Thoracic aorta (tissue), 2 donors: ENCODE results near the gene ALG13. TPM values are rescaled to one million over a fixed set of nuclear protein-coding genes. Genes with fewer than 3 reads are reported as not detected.
"Not testable (repeated sequence)": the region's sequence is repeated elsewhere in the genome, so short reads cannot be mapped to it uniquely, and the experiment has no call there.

Source experiments
- ATAC-seq: fragments of 150-250 bp; one replicate; pipeline ENCODE4 v1.8.0; 2017; ENCODE audit warnings: low read depth; ENCODE audit not compliant: insufficient number of reproducible peaks, low FRiP score
- DNase-seq: peaks from one replicate; pipeline ENCODE4 v3.0.0-alpha.2; 2020; ENCODE audit warnings: low spot score
- H3K27ac ChIP-seq, 2 donors: fragments of 200-600 bp; sonication (generic); 1 replicate in 1 of 2; 2 replicates in 1 of 2; pipeline ENCODE4 v1.5.1; 2016; ENCODE audit warnings: mild to moderate bottlenecking in 2 of 2, moderate library complexity in 2 of 2
- H3K27me3 ChIP-seq: fragments of 200-600 bp; sonication (generic); replicated peaks from 2 replicates; pipeline ENCODE4 v1.6.0; 2016; ENCODE audit warnings: mild to moderate bottlenecking; ENCODE audit not compliant: insufficient read depth
- H3K36me3 ChIP-seq: fragments of 200-600 bp; sonication (generic); one replicate; pipeline ENCODE4 v1.5.1; 2016
- H3K4me1 ChIP-seq, 2 donors: fragments of 200-600 bp; sonication (generic); 1 replicate in 1 of 2; 2 replicates in 1 of 2; pipeline versions ENCODE4 v1.5.1 to v1.6.0; 2016; ENCODE audit warnings: low read depth in 2 of 2, mild to moderate bottlenecking in 1 of 2; ENCODE audit not compliant: control insufficient read depth in 1 of 2
- H3K4me3 ChIP-seq: fragments of 200-600 bp; sonication (generic); 2 replicates; pipeline ENCODE4 v1.5.1; 2016; ENCODE audit warnings: mild to moderate bottlenecking
- H3K9me3 ChIP-seq: fragments of 200-600 bp; sonication (generic); 2 replicates; pipeline ENCODE4 v1.5.1; 2016
- total RNA-seq, 2 donors: library from RNA; depleted of rRNA; stranded (reverse); fragments of >200 nt; gene quantifications; one replicate each; pipeline versions ENCODE4 v1.1.0 to v1.2.3, GENCODE V29; 2016
- TF ChIP-seq, protein P1 (sequence below): fragments of 200-600 bp; sonication (generic); IDR thresholded peaks from one replicate; pipeline ENCODE4 v1.5.1; 2019; ENCODE audit warnings: antibody characterized with exemption

The ALG13 gene
- total RNA-seq, 2 donors from 2014 or later: 43.3 to 75.0 TPM

DNA sequence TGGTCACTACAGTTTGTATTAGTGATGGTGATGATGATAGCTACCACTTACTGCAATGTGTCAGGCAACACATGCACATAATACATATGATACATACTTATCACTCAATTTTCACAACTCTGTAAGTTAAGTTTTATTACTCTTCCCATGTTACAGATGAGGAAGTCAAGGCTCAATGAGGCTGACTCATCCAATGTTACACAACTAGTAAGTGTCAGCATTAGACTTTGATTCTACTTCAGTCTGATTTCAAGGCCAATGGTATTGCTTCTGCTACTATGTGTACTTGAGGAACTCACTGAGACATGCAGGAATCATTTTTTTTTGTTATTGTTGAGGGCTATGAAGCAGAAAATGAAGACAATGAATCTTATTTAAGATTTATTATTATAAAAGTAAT is 98.6 kb downstream of the ALG13 start:
- DNase-seq (no peak), ATAC-seq (no peak)
- Histone ChIP-seq H3K4me3 (no peak overlapping the region), H3K27me3 (no peaks in the 10 kb centered on the region), H3K4me1 (no peaks in the 10 kb centered on the region), H3K27ac (no peak overlapping the region), H3K36me3 (no peaks in the 10 kb centered on the region), H3K9me3 (no peaks in the 10 kb centered on the region)
- TF ChIP-seq, protein P1, sequence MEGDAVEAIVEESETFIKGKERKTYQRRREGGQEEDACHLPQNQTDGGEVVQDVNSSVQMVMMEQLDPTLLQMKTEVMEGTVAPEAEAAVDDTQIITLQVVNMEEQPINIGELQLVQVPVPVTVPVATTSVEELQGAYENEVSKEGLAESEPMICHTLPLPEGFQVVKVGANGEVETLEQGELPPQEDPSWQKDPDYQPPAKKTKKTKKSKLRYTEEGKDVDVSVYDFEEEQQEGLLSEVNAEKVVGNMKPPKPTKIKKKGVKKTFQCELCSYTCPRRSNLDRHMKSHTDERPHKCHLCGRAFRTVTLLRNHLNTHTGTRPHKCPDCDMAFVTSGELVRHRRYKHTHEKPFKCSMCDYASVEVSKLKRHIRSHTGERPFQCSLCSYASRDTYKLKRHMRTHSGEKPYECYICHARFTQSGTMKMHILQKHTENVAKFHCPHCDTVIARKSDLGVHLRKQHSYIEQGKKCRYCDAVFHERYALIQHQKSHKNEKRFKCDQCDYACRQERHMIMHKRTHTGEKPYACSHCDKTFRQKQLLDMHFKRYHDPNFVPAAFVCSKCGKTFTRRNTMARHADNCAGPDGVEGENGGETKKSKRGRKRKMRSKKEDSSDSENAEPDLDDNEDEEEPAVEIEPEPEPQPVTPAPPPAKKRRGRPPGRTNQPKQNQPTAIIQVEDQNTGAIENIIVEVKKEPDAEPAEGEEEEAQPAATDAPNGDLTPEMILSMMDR: no peak

DNA sequence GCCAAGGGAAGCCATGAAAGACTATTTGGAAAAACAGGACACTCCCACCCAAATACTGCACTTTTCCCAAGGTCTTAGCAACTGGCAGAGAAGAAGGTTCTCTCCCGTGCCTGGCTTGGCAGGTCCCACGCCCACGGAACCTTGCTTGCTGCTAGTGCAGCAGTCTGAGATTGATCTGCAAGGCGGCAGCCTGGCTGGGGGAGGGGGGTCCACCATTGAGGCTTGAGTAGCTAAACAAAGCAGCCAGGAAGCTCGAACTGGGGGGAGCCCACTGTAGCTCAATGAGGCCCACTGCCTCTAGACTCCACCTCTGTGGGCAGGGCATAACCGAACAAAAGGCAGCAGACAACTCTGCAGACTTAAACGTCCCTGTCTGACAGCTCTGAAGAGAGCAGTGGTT is 103.7 kb downstream of the ALG13 start:
- no peak for ATAC-seq
- H3K4me1 ChIP-seq: no peaks in the 10 kb centered on the region
- H3K36me3 ChIP-seq: no peaks in the 10 kb centered on the region
- no peak overlapping the region for H3K4me3 ChIP-seq
- no peaks in the 10 kb centered on the region for H3K27me3 ChIP-seq
- TF ChIP-seq, protein P1: no peak
- DNase-seq: no peak
- no peak overlapping the region for H3K27ac ChIP-seq
- peaks cover 3% of the 10 kb centered on the region for H3K9me3 ChIP-seq

DNA sequence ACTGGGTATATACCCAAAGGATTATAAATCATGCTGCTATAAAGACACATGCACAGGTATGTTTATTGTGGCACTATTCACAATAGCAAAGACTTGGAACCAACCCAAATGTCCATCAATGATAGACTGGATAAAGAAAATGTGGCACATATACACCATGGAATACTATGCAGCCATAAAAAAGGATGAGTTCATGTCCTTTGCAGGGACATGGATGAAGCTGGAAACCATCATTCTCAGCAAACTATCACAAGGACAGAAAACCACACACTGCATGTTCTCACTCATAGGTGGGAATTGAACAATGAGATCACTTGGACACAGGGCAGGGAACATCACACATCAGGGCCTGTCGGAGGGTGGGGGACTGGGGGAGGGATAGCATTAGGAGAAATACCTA is 109.1 kb downstream of the ALG13 start:
- H3K27me3 ChIP-seq, H3K36me3 ChIP-seq, ATAC-seq, DNase-seq, H3K27ac ChIP-seq, H3K9me3 ChIP-seq, H3K4me3 ChIP-seq, H3K4me1 ChIP-seq: not testable (repeated sequence)

Other genes with a start within 250 kb of the ALG13 start
- not detected for gene SERTM2, start 169.5 kb upstream of the ALG13 start, total RNA-seq
- gene TRPC5OS, start 195.0 kb downstream of the ALG13 start, total RNA-seq: not detected